Measurements from ENCODE around the gene ANTXR1.

GRCh38 chr2:69241093-69241492 lies 228.1 kb downstream of the ANTXR1 start:
- TF ChIP-seq EZH2phosphoT487 (IDR thresholded peaks at IDR 0.05; ENCODE audit: borderline replicate concordance) (no peak), CTCF (IDR thresholded peaks at IDR 0.05 in 2 of 3, conservative IDR thresholded peaks at IDR 0.05 in 1 of 3; ENCODE audit: borderline replicate concordance in 1 of 3, insufficient read depth in 1 of 3, low read depth in 2 of 3, low read length in 2 of 3) (no peak), POLR2A (IDR thresholded peaks at IDR 0.05; ENCODE audit: borderline replicate concordance, extremely low read depth, insufficient read depth, insufficient read length) (no peak), CEBPB (IDR thresholded peaks at IDR 0.05; ENCODE audit: low read depth) (no peak), SP1 (IDR thresholded peaks at IDR 0.05; ENCODE audit: low read depth) (no peak), EGR1 (IDR thresholded peaks at IDR 0.05; ENCODE audit: low read depth) (no peak), REST (IDR thresholded peaks at IDR 0.05; ENCODE audit: low read depth) (no peak), ATF3 (IDR thresholded peaks at IDR 0.05) (no peak), JUND (IDR thresholded peaks at IDR 0.05) (no peak), RAD21 (IDR thresholded peaks at IDR 0.05; ENCODE audit: low read depth) (no peak), EZH2 (IDR thresholded peaks at IDR 0.05) (no peak)

Data from HCT116 (cell line).